GM13976 (cell line): ENCODE data around the gene ABITRAM.
A peak's percentile ranks its signal among the peaks of the same experiment; 100 is the strongest.

Source experiments
- DNase-seq: peaks from one replicate; pipeline ENCODE4 v3.0.0; 2012; ENCODE audit warnings: low spot score
- in situ Hi-C: fragments of 300-500 bp; cut with MboI; formaldehyde crosslinking; loops from one replicate; pipeline ENCODE4 v1.12.0; 2022; ENCODE audit warnings: low sequenced_read_pairs, mixed read lengths, inconsistent platforms; ENCODE audit not compliant: unreplicated experiment
- TF ChIP-seq, protein P1 (sequence below): IDR thresholded peaks from 2 replicates; pipeline ENCODE4 v1.5.1; 2012; ENCODE audit warnings: borderline replicate concordance, mild to moderate bottlenecking; ENCODE audit not compliant: insufficient read depth; ENCODE audit errors: extremely low read depth, missing control alignments, control extremely low read depth

ABITRAM gene

DNA sequence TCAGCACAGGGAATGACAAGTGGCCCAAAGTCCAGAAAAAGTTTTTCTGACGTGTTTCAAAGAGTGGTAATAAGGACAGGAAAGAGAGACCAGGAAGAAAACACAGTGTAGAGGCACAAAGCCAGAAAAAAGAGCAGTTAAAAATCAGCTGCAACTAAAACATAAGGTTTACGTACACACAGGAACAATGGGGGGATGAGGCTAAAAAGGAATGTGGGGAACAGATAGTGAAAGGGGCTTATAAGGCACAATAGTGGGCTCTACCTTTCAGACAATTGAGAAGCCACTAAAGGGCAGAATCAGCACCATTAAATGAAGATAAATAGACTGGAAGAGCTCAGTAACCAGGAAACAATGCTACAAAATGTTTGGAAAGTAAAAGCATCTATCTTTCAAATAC is 5.8 kb upstream of the ABITRAM start:
- DNase-seq: no peak
- in situ Hi-C loops: no loop called here
- TF ChIP-seq, protein P1, sequence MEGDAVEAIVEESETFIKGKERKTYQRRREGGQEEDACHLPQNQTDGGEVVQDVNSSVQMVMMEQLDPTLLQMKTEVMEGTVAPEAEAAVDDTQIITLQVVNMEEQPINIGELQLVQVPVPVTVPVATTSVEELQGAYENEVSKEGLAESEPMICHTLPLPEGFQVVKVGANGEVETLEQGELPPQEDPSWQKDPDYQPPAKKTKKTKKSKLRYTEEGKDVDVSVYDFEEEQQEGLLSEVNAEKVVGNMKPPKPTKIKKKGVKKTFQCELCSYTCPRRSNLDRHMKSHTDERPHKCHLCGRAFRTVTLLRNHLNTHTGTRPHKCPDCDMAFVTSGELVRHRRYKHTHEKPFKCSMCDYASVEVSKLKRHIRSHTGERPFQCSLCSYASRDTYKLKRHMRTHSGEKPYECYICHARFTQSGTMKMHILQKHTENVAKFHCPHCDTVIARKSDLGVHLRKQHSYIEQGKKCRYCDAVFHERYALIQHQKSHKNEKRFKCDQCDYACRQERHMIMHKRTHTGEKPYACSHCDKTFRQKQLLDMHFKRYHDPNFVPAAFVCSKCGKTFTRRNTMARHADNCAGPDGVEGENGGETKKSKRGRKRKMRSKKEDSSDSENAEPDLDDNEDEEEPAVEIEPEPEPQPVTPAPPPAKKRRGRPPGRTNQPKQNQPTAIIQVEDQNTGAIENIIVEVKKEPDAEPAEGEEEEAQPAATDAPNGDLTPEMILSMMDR: no peak

GRCh38 chr9:108933231-108933717 is 926 bp upstream of the ABITRAM start:
- in situ Hi-C loops: no loop called here
- DNase-seq: no peak

DNA sequence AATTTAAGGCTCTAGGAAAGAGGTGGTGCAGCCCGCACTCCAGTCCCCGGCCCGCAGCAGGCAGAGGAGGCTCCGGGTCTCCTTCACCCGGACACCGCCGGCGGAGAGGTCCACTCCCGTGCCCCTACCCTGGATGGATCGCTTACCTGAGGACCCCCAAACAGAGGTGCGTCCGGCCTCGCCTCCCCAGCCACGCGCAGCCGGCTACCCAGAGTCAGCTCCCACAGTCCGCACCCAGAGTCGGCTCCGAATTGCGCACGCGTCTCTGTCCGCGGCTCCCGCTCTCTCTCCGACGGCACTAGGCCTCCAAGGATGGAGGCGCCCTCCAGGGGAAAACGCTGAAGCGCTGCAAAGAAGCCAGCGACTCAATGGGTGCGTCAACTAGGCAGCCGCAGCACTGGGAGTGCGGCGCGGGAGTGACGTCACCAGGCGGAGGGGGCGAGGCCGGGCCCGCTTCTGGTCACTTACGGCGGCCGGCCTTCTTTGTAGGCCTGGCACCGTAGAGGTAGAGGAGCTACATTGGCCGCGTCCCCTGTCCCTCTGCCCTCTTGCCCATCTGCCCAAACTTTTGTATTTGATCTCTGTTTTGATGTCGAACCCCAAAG is 380 bp upstream of the ABITRAM start, which contains the start of gene ELP1:
TSS of gene ELP1 (minus strand) at position 407 of the 605 bp plus-strand sequence. CDS start 2,978 bp downstream, outside the sequence.
- in situ Hi-C loops: no loop called here
- peak; percentile 94 for DNase-seq
- TF ChIP-seq, protein P1: peak; percentile 1

More at GRCh38 chr9:108933231-108933717, 926 bp upstream of the ABITRAM start:
- TF ChIP-seq, protein P1: peak; percentile 11

DNA sequence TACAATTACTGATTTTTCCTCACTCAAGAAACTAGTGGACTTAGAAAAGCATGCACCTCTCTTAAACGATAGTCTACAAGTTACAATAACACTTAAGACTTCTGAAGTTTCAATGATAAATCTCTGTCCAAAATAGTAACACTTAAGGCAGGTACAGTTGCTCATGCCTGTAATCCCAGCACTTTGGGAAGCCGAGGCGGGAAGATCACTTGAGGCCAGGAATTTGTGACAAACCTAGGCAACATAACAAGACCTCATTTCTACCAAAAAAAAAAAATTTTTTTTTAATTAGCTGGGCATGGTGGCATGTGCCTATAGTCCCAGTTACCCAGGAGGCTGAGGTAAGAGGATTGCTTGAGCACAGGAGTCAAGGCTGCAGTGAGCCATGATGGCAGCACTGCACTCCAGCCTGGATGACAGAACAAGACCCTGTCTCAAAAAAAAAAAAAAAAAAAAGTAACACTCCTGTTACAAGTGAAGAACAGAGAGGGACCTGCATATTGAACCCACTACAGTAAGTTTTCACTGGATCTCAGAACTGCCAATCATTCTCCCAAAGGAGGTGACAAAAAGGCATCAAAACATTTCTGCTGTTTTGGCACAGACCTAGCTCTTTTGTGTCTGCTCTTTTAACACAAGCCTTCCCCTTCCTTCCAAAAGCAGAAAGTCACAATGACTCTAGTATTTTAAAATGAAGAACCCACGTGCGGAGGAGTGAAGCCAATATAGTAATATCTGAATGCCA is 3.5 kb downstream of the ABITRAM start:
- in situ Hi-C loops: no loop called here
- no peak for DNase-seq
- TF ChIP-seq, protein P1: no peak

GRCh38 chr9:108939975-108940374 is 5.8 kb downstream of the ABITRAM start:
- in situ Hi-C loops: no loop called here
- DNase-seq: no peak
- TF ChIP-seq, protein P1: no peak

GRCh38 chr9:108950168-108950567 is 16.0 kb downstream of the ABITRAM start:
- TF ChIP-seq, protein P1: no peak
- in situ Hi-C loops: no loop called here

More at GRCh38 chr9:108950168-108950567, 16.0 kb downstream of the ABITRAM start:
- no peak for DNase-seq
